ENCODE results near the gene USP13.
A peak's percentile ranks its signal among the peaks of the same experiment; 100 is the strongest.
"Not testable (repeated sequence)": the region's sequence is repeated elsewhere in the genome, so short reads cannot be mapped to it uniquely, and the experiment has no call there.

USP13 gene

DNA sequence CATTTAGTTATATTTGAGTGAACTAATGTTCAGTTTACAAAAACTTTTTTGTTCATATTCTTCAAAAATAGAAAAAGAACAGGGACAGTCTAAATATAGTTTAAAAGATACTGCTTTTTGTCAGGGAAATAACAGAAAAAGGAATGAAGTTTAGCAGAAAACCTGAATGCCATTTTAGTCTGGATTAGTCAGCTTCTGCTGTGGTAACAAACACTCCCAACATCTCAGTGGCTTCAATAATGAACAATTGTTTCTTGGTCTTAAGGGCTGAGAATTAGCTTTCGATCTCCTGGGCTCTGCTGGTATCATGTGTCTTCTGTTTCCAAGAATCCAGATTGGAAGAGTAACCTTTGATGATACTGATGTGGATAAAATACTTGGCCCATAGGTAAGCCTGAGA, 12.4 kb upstream of the USP13 start:
- no peaks in the 10 kb centered on the region for H3K4me1 ChIP-seq (ENCODE audit: insufficient read depth, low read length)
- H3K27me3 ChIP-seq (ENCODE audit: insufficient read depth, low read length), result no peaks in the 10 kb centered on the region
- no peak overlapping the region for H3K4me3 ChIP-seq (ENCODE audit: low read length)
- H3K9me3 ChIP-seq (ENCODE audit: low read length), result no peaks in the 10 kb centered on the region
- no peaks in the 10 kb centered on the region for H3K36me3 ChIP-seq (ENCODE audit: insufficient read depth, low read length)
- no peak overlapping the region for H2AFZ ChIP-seq (ENCODE audit: low read depth, low read length)

DNA sequence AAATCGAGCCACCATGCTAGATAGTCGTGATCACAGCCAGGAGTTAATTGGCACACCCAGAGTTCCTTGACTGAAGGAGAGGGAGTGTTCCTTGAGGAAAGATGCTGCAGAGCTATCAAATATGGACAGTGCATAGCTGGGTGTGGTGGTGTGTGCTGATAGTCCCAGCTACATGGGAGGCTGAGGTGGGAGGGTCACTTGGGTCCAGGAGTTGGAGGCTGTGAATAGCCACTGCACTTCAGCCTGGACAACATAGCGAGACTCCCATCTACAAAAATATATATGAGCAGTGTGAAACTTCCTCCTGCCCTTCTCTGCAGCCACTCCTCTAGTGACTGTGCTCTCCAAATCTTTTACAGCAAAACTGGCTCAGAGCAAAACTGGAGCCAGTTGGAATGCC, 10.0 kb upstream of the USP13 start:
- Histone ChIP-seq H3K27me3 (ENCODE audit: insufficient read depth, low read length) (no peaks in the 10 kb centered on the region), H3K4me1 (ENCODE audit: insufficient read depth, low read length) (no peaks in the 10 kb centered on the region), H2AFZ (ENCODE audit: low read depth, low read length) (no peak overlapping the region), H3K4me3 (ENCODE audit: low read length) (no peak overlapping the region), H3K9me3 (ENCODE audit: low read length) (no peaks in the 10 kb centered on the region), H3K36me3 (ENCODE audit: insufficient read depth, low read length) (no peaks in the 10 kb centered on the region)

DNA sequence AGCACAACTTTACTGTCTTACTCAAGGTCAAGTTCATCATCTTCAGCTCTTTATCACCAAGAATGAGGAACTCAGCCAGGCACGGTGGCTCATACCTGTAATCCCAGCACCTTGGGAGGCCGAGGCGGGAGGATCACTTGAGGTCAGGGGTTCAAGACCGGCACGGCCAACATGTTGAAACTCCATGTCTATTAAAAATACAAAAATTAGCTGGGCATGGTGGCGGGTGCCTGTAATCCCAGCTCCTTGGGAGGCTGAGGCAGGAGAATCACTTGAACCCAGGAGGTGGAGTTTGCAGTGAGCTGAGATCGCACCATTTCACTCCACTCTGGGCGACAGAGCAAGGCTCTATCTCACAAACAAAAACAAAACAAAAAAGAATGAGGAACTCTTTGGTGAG, 9.0 kb upstream of the USP13 start:
- H3K9me3 ChIP-seq (ENCODE audit: low read length); H3K36me3 ChIP-seq (ENCODE audit: insufficient read depth, low read length); H2AFZ ChIP-seq (ENCODE audit: low read depth, low read length); H3K4me3 ChIP-seq (ENCODE audit: low read length); H3K4me1 ChIP-seq (ENCODE audit: insufficient read depth, low read length); H3K27me3 ChIP-seq (ENCODE audit: insufficient read depth, low read length): not testable (repeated sequence)

DNA sequence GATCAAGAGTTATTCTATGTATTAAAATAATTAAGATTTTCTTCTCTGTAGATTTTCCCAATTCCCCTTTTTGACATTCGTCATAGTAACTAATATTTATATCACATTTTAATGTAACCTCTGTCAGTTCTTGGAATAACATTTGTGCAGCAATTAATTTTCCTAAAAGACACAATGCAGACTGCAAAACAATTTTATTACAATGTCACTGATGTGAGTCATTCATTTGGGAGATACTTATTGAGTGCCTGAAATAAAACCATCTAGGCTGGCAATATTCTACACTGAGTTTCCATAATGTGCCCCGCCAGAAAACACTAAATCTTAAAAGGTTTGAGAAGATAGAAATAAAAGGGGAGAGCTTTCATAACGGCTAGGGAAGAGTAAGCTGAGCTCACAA, 6.7 kb upstream of the USP13 start:
- H3K9me3 ChIP-seq (ENCODE audit: low read length), result no peaks in the 10 kb centered on the region
- no peak overlapping the region for H2AFZ ChIP-seq (ENCODE audit: low read depth, low read length)
- no peak overlapping the region for H3K4me3 ChIP-seq (ENCODE audit: low read length)
- H3K27me3 ChIP-seq (ENCODE audit: insufficient read depth, low read length), result no peaks in the 10 kb centered on the region
- H3K36me3 ChIP-seq (ENCODE audit: insufficient read depth, low read length), result no peaks in the 10 kb centered on the region
- H3K4me1 ChIP-seq (ENCODE audit: insufficient read depth, low read length), result no peaks in the 10 kb centered on the region

DNA sequence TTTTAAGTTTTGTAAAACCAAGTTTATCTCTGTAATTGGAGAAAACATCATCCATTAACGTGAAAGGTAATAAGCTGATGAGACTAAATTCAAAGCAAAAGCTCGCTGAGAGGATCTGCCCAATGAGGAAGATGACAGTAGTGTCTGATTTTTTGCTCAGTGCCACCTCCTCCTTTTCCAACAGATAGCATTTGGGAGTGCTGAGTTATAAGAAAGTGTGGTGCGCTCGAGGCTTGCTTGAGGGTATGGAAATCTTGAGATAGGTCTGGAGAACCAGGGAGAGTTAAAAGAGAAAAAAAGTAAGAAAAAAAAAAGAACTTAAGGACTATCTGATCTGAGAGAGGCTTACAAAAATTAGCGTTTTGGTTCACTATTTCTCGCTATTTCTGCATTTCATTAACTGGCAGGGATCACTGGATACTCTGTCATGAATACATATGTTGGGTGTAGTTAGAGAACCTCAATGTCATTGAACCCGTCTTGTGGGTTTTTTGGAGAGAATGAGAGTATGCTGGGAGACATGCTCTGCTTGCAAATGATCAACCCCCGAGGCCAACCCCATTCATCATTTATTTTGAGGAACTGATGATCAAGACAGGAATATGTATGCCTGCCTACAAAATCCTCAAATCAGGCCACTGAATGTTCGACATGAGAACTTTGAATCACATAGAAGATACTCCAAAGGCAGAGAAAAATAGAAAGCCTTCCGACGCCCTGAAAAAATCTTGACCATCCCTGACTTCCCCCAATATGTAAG, 973 bp upstream of the USP13 start:
- H3K36me3 ChIP-seq (ENCODE audit: insufficient read depth, low read length), result no peaks in the 10 kb centered on the region
- H3K4me1 ChIP-seq (ENCODE audit: insufficient read depth, low read length), result peaks cover 14% of the 10 kb centered on the region
- H3K9me3 ChIP-seq (ENCODE audit: low read length), result no peaks in the 10 kb centered on the region
- H3K4me3 ChIP-seq (ENCODE audit: low read length), result peak overlapping the region; percentile 99
- H2AFZ ChIP-seq (ENCODE audit: low read depth, low read length), result peak overlapping the region; percentile 31
- no peaks in the 10 kb centered on the region for H3K27me3 ChIP-seq (ENCODE audit: insufficient read depth, low read length)

DNA sequence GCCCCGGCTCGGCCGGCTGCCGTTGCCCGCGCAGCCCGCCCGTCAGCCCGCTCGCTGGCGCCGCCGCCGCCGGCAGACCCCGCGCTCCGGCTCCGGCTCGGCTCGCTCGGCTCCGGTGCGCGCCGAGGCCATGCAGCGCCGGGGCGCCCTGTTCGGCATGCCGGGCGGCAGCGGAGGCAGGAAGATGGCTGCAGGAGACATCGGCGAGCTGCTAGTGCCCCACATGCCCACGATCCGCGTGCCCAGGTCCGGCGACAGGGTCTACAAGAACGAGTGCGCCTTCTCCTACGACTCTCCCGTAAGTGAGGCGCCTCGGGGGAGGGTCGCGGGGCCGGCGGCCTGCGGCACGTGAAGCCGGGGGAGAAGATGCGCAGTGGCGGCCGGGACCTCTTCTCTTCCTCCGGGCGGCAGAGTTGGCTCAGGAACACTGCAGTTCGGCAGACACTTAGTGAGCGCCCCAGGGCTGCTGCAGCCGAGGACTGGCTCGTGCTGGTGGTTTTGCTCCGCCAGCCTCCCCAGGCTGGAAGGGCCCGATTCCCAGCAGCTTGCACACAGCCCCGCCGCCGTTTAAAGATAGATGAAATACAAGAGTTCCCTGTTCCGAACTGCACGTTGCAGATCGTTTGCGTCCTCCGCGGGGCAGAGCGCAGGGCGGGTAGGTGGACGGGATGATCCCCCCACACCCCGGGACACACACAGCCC, 407 bp downstream of the USP13 start:
- peak overlapping the region; percentile 80 for H2AFZ ChIP-seq (ENCODE audit: low read depth, low read length)
- no peaks in the 10 kb centered on the region for H3K36me3 ChIP-seq (ENCODE audit: insufficient read depth, low read length)
- H3K4me1 ChIP-seq (ENCODE audit: insufficient read depth, low read length), result peaks cover 14% of the 10 kb centered on the region

DNA sequence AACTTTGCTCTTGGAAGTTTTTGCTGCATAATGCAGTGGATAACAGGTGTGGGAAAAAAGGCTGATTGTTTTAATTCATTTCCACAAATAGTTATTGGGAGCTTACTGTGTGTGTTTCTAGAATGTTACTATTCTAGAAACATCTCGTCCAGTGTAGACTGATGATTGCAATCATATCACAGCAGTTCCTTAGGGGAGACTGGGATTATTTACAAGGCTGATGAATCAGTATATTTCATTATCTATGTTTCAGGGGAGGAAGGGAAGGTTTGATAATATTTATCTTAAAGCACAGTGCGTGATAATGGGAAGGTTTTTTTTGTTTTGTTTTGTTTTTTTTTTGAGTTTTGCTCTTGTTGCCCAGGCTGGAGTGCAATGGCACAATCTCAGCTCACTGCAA, 2.4 kb downstream of the USP13 start:
- Histone ChIP-seq H3K4me1 (ENCODE audit: insufficient read depth, low read length) (peaks cover 14% of the 10 kb centered on the region), H3K36me3 (ENCODE audit: insufficient read depth, low read length) (no peaks in the 10 kb centered on the region), H2AFZ (ENCODE audit: low read depth, low read length) (no peak overlapping the region), H3K9me3 (ENCODE audit: low read length) (no peaks in the 10 kb centered on the region), H3K4me3 (ENCODE audit: low read length) (peak overlapping the region; percentile 99), H3K27me3 (ENCODE audit: insufficient read depth, low read length) (no peaks in the 10 kb centered on the region)

More for the DNA sequence above, 407 bp downstream of the USP13 start:
- peak overlapping the region; percentile 99 for H3K4me3 ChIP-seq (ENCODE audit: low read length)
- H3K27me3 ChIP-seq (ENCODE audit: insufficient read depth, low read length), result no peaks in the 10 kb centered on the region
- H3K9me3 ChIP-seq (ENCODE audit: low read length), result no peaks in the 10 kb centered on the region

DNA sequence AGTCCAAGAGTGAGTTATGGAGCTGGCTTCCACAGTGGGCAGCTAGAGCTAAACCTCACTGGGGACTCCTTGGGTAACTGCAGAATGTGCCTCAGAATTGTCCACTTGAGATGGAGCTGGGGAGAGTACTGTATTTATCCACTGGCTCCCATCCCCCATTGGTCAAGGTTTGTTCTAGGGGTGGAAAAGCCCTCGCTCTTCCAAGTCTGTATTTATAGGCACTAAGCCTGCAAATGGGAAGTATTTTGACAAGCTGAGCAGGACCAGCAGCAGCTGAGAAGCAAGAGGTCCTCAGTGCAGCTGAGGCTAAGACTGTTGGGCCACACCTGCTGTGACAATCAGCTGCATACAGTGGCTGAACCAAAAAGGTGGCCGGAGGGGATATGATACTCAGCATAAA, 5.8 kb downstream of the USP13 start:
- H3K4me1 ChIP-seq (ENCODE audit: insufficient read depth, low read length), result peaks cover 18% of the 10 kb centered on the region
- H3K36me3 ChIP-seq (ENCODE audit: insufficient read depth, low read length), result no peaks in the 10 kb centered on the region
- H3K4me3 ChIP-seq (ENCODE audit: low read length), result no peak overlapping the region
- no peak overlapping the region for H2AFZ ChIP-seq (ENCODE audit: low read depth, low read length)
- H3K9me3 ChIP-seq (ENCODE audit: low read length), result no peaks in the 10 kb centered on the region
- H3K27me3 ChIP-seq (ENCODE audit: insufficient read depth, low read length), result no peaks in the 10 kb centered on the region

DNA sequence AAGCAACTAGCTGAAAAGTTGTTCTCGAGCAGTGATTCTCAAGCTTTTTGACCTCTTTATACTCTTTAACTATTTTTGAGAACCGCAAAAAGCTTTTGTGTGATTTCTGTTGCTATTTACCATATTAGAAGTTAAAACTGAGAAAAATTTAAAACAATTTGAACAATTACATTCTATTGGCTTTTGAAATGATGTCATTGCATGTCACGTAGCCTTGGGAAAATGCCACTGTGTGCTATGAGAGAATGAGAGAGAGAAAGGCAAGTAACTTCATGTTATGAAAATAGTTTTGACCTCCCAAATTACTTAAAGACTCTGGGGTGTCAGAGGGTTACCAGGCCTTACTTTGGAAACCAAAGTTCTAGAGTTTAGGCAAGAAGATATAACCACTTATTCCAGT, 8.0 kb downstream of the USP13 start:
- Histone ChIP-seq H3K27me3 (ENCODE audit: insufficient read depth, low read length) (no peaks in the 10 kb centered on the region), H3K4me1 (ENCODE audit: insufficient read depth, low read length) (peaks cover 9% of the 10 kb centered on the region), H3K4me3 (ENCODE audit: low read length) (no peak overlapping the region), H2AFZ (ENCODE audit: low read depth, low read length) (no peak overlapping the region), H3K9me3 (ENCODE audit: low read length) (no peaks in the 10 kb centered on the region), H3K36me3 (ENCODE audit: insufficient read depth, low read length) (no peaks in the 10 kb centered on the region)

DNA sequence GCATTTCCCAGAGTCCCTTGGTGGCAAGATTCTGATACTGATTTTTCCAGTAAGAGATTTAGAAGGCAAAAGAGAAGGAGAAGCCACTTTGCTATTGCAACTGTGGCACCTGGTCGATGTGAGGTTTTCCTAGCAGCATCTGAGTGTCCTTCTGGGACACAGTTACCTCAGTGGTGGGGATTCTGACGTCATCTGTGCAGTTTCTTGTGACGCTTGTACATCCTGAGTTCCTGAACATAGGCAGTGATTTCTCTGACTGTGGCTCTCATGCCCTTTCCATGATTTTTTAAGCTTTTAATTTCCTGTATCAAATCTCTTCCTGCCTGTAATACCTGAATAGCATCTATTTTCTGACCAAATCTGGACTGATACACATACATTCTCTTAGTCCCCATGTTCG, 8.9 kb downstream of the USP13 start:
- Histone ChIP-seq H2AFZ (ENCODE audit: low read depth, low read length) (no peak overlapping the region), H3K27me3 (ENCODE audit: insufficient read depth, low read length) (no peaks in the 10 kb centered on the region), H3K4me3 (ENCODE audit: low read length) (no peak overlapping the region), H3K36me3 (ENCODE audit: insufficient read depth, low read length) (no peaks in the 10 kb centered on the region), H3K4me1 (ENCODE audit: insufficient read depth, low read length) (peaks cover 9% of the 10 kb centered on the region), H3K9me3 (ENCODE audit: low read length) (no peaks in the 10 kb centered on the region)

DNA sequence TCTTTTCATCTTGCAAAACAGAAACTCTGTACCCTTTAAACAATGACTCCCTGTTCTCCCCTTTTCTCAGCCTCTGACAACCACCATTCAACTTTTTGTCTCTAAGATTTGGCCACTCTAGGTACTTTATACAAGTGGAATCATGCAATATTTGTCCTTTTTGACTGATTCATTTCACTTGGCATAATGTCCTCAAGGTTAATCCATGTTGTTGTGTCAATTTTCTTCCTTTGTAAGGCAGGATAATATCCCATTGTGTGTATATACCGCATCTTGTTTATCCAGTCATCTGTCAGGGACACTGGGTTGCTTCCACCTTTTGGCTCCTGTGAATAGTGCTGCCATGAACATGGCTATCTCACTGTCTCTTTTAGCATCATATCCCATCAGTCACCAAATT, 10.3 kb downstream of the USP13 start:
- no peak overlapping the region for H3K4me3 ChIP-seq (ENCODE audit: low read length)

DNA sequence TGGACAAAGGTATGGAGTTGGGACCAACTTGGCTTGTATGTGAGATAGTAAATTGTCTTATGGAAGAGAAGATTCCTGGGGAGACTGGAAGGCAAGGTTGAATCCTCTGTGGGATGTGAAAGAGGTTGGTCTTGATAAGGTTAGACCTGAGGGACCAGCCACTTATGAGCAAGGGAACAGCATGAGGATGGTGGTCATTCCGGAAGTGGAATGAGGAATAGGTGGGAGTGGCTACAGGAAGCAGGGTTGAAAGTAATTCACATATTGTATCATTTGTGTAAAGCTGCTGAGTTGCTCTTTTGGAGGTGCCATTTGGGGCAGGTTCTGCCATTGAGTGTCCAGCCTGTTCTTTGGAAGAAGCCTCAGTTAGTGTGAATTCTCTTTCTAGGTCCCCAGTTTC, 13.2 kb downstream of the USP13 start:
- Histone ChIP-seq H3K4me3 (ENCODE audit: low read length) (no peak overlapping the region), H2AFZ (ENCODE audit: low read depth, low read length) (no peak overlapping the region), H3K4me1 (ENCODE audit: insufficient read depth, low read length) (peaks cover 9% of the 10 kb centered on the region), H3K36me3 (ENCODE audit: insufficient read depth, low read length) (no peaks in the 10 kb centered on the region), H3K27me3 (ENCODE audit: insufficient read depth, low read length) (no peaks in the 10 kb centered on the region), H3K9me3 (ENCODE audit: low read length) (no peaks in the 10 kb centered on the region)

More for the DNA sequence above, 10.3 kb downstream of the USP13 start:
- H3K36me3 ChIP-seq (ENCODE audit: insufficient read depth, low read length), result no peaks in the 10 kb centered on the region
- no peaks in the 10 kb centered on the region for H3K27me3 ChIP-seq (ENCODE audit: insufficient read depth, low read length)
- no peak overlapping the region for H2AFZ ChIP-seq (ENCODE audit: low read depth, low read length)
- peaks cover 9% of the 10 kb centered on the region for H3K4me1 ChIP-seq (ENCODE audit: insufficient read depth, low read length)
- no peaks in the 10 kb centered on the region for H3K9me3 ChIP-seq (ENCODE audit: low read length)

DNA sequence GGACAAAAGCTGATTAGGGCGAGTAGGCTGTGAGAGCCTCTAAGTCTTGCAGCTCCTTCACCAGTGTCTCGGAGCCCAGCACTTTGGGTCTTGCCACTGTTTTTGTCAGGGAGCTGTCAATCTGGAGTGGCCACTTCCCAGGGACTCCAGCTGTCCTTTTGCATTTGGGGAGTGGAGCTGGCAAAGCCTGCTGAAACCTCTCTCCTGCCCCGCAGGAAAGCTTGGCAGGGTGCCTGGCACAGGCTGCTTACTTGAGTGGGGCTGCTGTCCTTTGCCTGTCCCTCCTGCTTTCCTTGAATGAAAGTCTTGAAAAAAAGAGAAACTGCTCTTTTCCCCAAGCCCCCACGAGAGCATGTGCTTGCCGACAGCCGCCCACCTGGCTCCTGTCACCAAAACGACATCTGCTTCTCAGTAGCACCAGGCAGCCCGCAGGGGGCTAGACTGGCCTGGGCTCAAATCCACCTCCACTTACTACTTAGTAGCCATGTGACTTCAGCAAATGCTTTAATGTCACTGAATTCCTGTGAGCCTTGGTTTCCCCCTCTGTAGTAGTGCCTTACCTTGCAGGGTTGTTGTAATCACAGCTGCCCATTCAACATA, 13.7 kb downstream of the USP13 start:
- Histone ChIP-seq H3K9me3 (ENCODE audit: low read length) (no peaks in the 10 kb centered on the region), H3K4me3 (ENCODE audit: low read length) (no peak overlapping the region), H3K4me1 (ENCODE audit: insufficient read depth, low read length) (peaks cover 9% of the 10 kb centered on the region), H2AFZ (ENCODE audit: low read depth, low read length) (no peak overlapping the region), H3K27me3 (ENCODE audit: insufficient read depth, low read length) (no peaks in the 10 kb centered on the region), H3K36me3 (ENCODE audit: insufficient read depth, low read length) (no peaks in the 10 kb centered on the region)

Data from neuron (in vitro differentiated cells).